OCI-LY7 (cell line): ENCODE results near the gene COMMD9. TPM values are rescaled to one million over a fixed set of nuclear protein-coding genes. Genes with fewer than 3 reads are reported as not detected.

Experiments used
- BruUV-seq: library from RNA; stranded (reverse); fragments of 400-500 nt; replicated peaks from 2 replicates; lab custom pipeline; 2021; lab: Mats Ljungman, UMichigan
- CTCF ChIA-PET: fragments of 300-600 bp; sonication (Branson Sonifier 250); formaldehyde crosslinking; loops from one replicate; lab custom pipeline; 2022; ENCODE audit warnings: antibody characterized with exemption; ENCODE audit not compliant: unreplicated experiment; lab: Charles Lee
- POLR2A ChIA-PET: fragments of 300-600 bp; sonication (Branson Sonifier 250); formaldehyde crosslinking; loops from one replicate; lab custom pipeline; 2022; ENCODE audit warnings: antibody characterized with exemption; lab: Charles Lee
- DNase-seq: peaks from one replicate; pipeline ENCODE4 v3.0.0-alpha.2; 2015; ENCODE audit warnings: low spot score
- H2AFZ ChIP-seq: fragments of 200-600 bp; sonication (generic), shearing (Covaris generic); 2 replicates; pipeline ENCODE4 v1.6.1; 2014; ENCODE audit warnings: mild to moderate bottlenecking, antibody characterized with exemption, low read length, moderate library complexity
- H3K27ac ChIP-seq: fragments of 200-600 bp; sonication (generic); 2 replicates; pipeline ENCODE4 v1.5.1; 2014; ENCODE audit warnings: mixed run types, low read depth, mild to moderate bottlenecking, moderate library complexity, low read length, inconsistent platforms; ENCODE audit not compliant: poor library complexity, severe bottlenecking
- H3K36me3 ChIP-seq: fragments of 200-600 bp; sonication (generic); 2 replicates; pipeline ENCODE4 v1.6.1; 2014; ENCODE audit warnings: mild to moderate bottlenecking, antibody characterized with exemption, low read length, moderate library complexity, mixed read lengths; ENCODE audit not compliant: insufficient read depth
- H3K4me1 ChIP-seq: fragments of 200-600 bp; sonication (generic); 2 replicates; pipeline ENCODE4 v1.5.1; 2014; ENCODE audit warnings: mild to moderate bottlenecking, low read length; ENCODE audit not compliant: insufficient read depth, poor library complexity, severe bottlenecking
- H3K4me2 ChIP-seq: fragments of 200-600 bp; sonication (generic); 2 replicates; pipeline ENCODE4 v1.6.1; 2014; ENCODE audit warnings: mild to moderate bottlenecking, low read length
- H3K4me3 ChIP-seq: fragments of 200-600 bp; sonication (generic); 2 replicates; pipeline ENCODE4 v1.5.1; 2014; ENCODE audit warnings: mild to moderate bottlenecking, low read depth, low read length; ENCODE audit not compliant: poor library complexity, severe bottlenecking
- H3K79me2 ChIP-seq: fragments of 200-600 bp; sonication (generic); 2 replicates; pipeline ENCODE4 v1.6.1; 2016; ENCODE audit warnings: low read depth, mild to moderate bottlenecking, low read length, moderate library complexity, mixed read lengths; ENCODE audit not compliant: insufficient read depth
- H3K9me2 ChIP-seq: fragments of 200-600 bp; sonication (generic); 2 replicates; pipeline ENCODE4 v1.6.1; 2016; ENCODE audit warnings: mild to moderate bottlenecking, low read length, mixed read lengths; ENCODE audit not compliant: insufficient read depth
- H3K9me3 ChIP-seq: fragments of 200-600 bp; sonication (generic); 2 replicates; pipeline ENCODE4 v1.6.1; 2014; ENCODE audit warnings: mild to moderate bottlenecking, mixed run types, low read length, mixed read lengths
- H4K20me1 ChIP-seq: fragments of 200-600 bp; sonication (generic); 2 replicates; pipeline ENCODE4 v1.6.1; 2014; ENCODE audit warnings: mild to moderate bottlenecking, antibody characterized with exemption, low read length, moderate library complexity, mixed read lengths; ENCODE audit not compliant: insufficient read depth
- CTCF ChIP-seq: fragments of 200-600 bp; sonication (generic); conservative IDR thresholded peaks from 2 replicates; pipeline ENCODE4 v1.5.1; 2014; ENCODE audit warnings: mild to moderate bottlenecking, antibody characterized with exemption, low read length, moderate library complexity, mixed read lengths
- EZH2phosphoT487 ChIP-seq: fragments of 200-600 bp; sonication (generic); IDR thresholded peaks from 2 replicates; pipeline ENCODE4 v1.6.1; 2018; ENCODE audit warnings: low read depth, borderline replicate concordance, mild to moderate bottlenecking, mixed run types, antibody characterized with exemption, low read length, moderate library complexity, mixed read lengths
- intact Hi-C: fragments of 100-400 bp; cut with micrococcal nuclease; formaldehyde crosslinking; loops from one replicate; pipeline ENCODE4 v1.10.0; 2022; ENCODE audit not compliant: unreplicated experiment
- total RNA-seq, 2 experiments: library from RNA; depleted of rRNA in 1 of 2; stranded (reverse); fragments of >200 nt in 1 of 2; shearing (Covaris generic) in 1 of 2; gene quantifications; 2 replicates each; pipeline ENCODE4 v1.2.3, GENCODE V29; 2014 to 2022

Gene COMMD9
- total RNA-seq, 2 experiments from 2014 or later, result 37.6 to 46.8 TPM

GRCh38 chr11:36248436-36248835 is 40.8 kb downstream of the COMMD9 start:
- no peak overlapping the region for H3K27ac ChIP-seq
- intact Hi-C loops, result no loop called here
- no peak overlapping the region for H3K4me3 ChIP-seq
- ChIA-PET CTCF (no interaction called here), POLR2A (interaction anchor here (0.6 to 1.3 kb wide), 3 partner anchors 10 to 107 kb away, joined by 3 read pairs; no protein-coding TSS in a partner anchor)
- H3K4me1 ChIP-seq, result no peaks in the 10 kb centered on the region
- H3K9me2 ChIP-seq, result no peaks in the 10 kb centered on the region
- no peak overlapping the region for H3K4me2 ChIP-seq
- H4K20me1 ChIP-seq, result no peaks in the 10 kb centered on the region
- no peak for TF ChIP-seq EZH2phosphoT487
- no peak for TF ChIP-seq CTCF
- H3K36me3 ChIP-seq, result no peaks in the 10 kb centered on the region
- BruUV-seq, result no TSS peak
- no peaks in the 10 kb centered on the region for H3K9me3 ChIP-seq
- no peaks in the 10 kb centered on the region for H3K79me2 ChIP-seq
- no peak overlapping the region for H2AFZ ChIP-seq
- no peak for DNase-seq

GRCh38 chr11:36247493-36247892 is 41.7 kb downstream of the COMMD9 start:
- Histone ChIP-seq H3K9me3 (no peaks in the 10 kb centered on the region), H3K9me2 (no peaks in the 10 kb centered on the region), H3K36me3 (no peaks in the 10 kb centered on the region), H3K27ac (no peak overlapping the region), H3K4me1 (no peaks in the 10 kb centered on the region), H3K4me3 (no peak overlapping the region), H4K20me1 (no peaks in the 10 kb centered on the region), H3K79me2 (no peaks in the 10 kb centered on the region), H2AFZ (no peak overlapping the region), H3K4me2 (no peak overlapping the region)
- intact Hi-C loops, result no loop called here
- no peak for TF ChIP-seq EZH2phosphoT487
- no peak for TF ChIP-seq CTCF
- ChIA-PET POLR2A (interaction anchor here (1.3 kb wide), 1 partner anchor 11 kb away, joined by 3 read pairs; no protein-coding TSS in a partner anchor), CTCF (no interaction called here)
- BruUV-seq, result no TSS peak
- no peak for DNase-seq

GRCh38 chr11:36243641-36244040 is 45.6 kb downstream of the COMMD9 start:
- H4K20me1 ChIP-seq, result no peaks in the 10 kb centered on the region
- no peaks in the 10 kb centered on the region for H3K9me2 ChIP-seq
- H3K4me3 ChIP-seq, result no peak overlapping the region
- CTCF ChIA-PET, result no interaction called here
- no TSS peak for BruUV-seq
- H3K79me2 ChIP-seq, result no peaks in the 10 kb centered on the region
- intact Hi-C loops, result no loop called here
- TF ChIP-seq EZH2phosphoT487 (no peak), CTCF (no peak)
- DNase-seq, result no peak
- no peaks in the 10 kb centered on the region for H3K36me3 ChIP-seq
- no peak overlapping the region for H2AFZ ChIP-seq
- POLR2A ChIA-PET, result no interaction called here
- no peaks in the 10 kb centered on the region for H3K4me1 ChIP-seq
- no peaks in the 10 kb centered on the region for H3K9me3 ChIP-seq
- H3K4me2 ChIP-seq, result no peak overlapping the region
- H3K27ac ChIP-seq, result no peak overlapping the region
